Activated CD8-positive, alpha-beta memory T cell treated with anti-CD3 and anti-CD28 coated beads, Interleukin-2, amount 50 U/mL, for 24 hours (primary cell): Measurements from ENCODE around the gene IGF2BP3.
"Not testable (repeated sequence)": the region's sequence is repeated elsewhere in the genome, so short reads cannot be mapped to it uniquely, and the experiment has no call there.

Source experiments
- DNase-seq: peaks from one replicate; pipeline ENCODE4 v3.0.0-alpha.2; 2020; ENCODE audit errors: extremely low read depth

IGF2BP3 gene

GRCh38 chr7:23341846-23342598 lies 128.3 kb downstream of the IGF2BP3 start:
- no peak for DNase-seq

- no peak for DNase-seq
Measured at GRCh38 chr7:23338863-23339262, 131.4 kb downstream of the IGF2BP3 start.

GRCh38 chr7:23338439-23338838 lies 131.9 kb downstream of the IGF2BP3 start:
- DNase-seq, result no peak

DNA sequence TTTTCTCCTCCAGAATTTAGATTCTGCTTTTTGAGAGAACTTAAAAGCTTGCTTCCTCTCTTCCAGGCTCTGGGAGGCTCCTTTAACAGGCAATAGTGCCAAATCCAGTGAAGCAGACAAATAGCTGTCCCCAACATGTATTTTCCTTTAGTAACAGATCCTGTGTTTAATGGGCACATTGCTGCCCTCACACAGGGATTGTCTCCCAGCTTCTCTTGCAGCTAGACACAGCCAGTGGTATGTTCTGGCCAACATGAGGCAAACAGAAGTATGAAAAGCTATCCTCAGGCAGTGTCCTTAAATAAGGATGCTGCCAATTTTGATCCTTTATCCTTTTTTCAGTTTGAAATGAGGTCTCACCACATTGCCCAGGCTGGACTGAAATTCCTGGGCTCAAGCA lies 132.9 kb downstream of the IGF2BP3 start:
- no peak for DNase-seq

DNA sequence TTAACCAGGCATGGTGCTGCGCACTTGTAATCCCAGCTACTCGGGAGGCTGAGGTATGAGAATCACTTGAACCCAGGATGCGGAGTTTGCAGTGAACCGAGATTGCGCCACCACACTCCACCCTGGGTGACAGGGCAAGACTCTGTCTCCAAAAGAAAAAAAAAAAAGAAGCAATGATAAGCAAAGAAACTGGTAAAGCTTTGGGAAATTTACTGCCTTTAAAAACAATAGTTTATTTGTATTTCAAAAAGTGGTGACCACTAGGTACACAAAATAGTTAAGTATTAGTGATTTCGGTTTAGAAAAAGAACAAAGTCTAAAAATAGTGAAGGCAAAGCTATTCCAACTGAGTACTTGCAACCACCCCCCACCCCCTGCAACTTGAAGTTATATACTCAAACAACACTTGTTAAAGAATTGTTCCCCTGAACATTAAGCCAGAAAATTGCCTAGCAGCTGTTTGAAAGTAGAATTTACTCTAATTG lies 133.4 kb downstream of the IGF2BP3 start:
- no peak for DNase-seq

DNA sequence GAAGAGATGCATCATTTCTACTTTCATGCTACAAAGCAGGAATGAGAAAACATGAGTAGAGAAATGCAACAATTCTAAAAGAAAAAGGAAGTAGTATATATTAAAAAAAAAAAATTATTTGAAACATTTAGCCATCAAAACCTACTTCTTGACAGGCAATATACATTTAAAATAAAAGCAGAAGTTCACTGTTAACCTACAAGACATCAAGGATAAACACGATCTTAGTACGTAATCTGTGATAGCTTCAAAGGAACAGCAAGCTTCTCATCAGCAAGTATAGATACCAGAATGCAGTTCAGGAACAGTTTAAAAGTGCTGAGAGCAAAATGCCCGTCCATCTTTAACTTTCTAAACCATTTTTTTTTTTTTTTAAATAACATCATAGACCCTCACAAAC lies 134.2 kb downstream of the IGF2BP3 start:
- no peak for DNase-seq

GRCh38 chr7:23335621-23336020 lies 134.7 kb downstream of the IGF2BP3 start:
- no peak for DNase-seq

DNA sequence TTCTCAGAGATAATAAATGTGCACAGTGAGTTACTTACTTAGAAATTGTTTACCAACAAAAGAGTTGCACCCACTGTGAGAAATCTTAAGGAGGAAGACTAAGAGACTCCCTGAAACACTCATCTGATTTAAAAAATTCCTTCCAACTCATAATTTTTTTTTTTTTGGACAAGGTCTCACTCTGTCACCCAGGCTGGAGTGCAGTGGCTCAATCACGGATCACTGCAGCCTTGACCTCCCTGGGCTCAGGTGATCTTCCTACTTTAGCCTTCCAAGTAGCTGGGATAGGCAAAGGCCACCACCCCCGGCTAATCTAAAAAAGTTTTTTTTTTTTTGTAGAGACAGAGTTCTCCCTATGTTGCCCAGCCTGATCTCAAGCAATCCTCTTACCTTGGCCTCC lies 135.2 kb downstream of the IGF2BP3 start:
- DNase-seq, result no peak

DNA sequence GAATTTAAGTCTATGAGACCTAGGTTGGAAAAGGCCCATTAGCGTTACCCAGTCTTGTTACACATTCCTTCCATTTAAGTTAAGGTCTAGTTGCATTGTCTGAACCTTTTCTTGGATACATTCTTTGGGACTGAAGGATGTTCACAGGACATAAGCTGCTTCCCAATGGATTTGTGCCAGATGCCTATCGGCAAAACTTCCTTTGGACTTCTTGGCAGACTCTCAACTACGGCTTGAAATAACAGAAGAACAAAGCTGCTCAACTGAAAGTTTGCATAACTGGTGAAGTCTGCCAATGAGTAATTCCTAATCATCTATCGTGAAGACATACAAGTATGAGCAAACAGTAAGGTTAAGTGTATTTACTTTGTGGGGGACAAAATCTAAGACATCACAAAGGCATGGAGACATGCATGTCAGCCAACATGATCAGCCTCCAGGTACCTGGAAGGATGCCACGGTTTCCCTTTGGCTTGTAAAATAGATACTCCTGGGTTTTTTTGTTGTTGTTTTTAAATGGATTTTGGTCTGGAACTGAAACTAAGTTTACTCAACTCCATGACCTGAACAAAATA lies 135.7 kb downstream of the IGF2BP3 start:
- no peak for DNase-seq

GRCh38 chr7:23333671-23334246 lies 136.5 kb downstream of the IGF2BP3 start:
- no peak for DNase-seq

DNA sequence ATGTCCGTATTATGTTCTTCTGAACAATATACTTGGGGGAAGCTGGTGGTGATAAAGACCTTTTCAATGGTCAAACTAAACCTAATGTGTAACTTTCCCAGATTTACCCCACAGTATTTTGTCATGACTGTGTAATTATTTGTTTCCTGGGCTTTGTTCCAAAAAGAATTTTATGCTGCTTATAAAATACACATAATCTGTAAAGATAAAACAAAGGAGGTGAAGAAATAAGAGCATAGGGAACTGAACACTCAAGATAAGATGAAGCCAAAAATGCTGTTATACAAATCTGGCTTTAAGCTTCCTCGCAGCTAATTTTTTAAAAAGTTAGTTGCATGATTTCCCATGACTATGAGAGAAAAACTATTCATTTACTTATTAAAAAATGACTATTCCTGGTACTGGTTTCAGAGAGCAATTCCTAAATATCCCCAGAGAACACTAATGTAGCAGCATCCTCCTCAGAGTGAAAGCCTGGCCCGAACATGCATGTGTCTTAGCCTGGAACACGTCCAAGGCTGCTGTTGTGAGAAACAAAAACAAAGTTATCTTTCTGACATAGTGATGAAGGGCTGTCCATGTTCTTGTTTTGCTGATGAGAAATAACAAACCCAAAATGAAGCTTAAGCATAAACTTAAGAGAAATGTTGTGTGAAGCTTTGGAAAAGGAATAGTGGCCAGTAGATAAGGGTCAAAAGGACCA lies 137.2 kb downstream of the IGF2BP3 start:
- no peak for DNase-seq

GRCh38 chr7:23332193-23332592 lies 138.1 kb downstream of the IGF2BP3 start:
- no peak for DNase-seq

- no peak for DNase-seq
Measured at GRCh38 chr7:23331132-23331531, 139.2 kb downstream of the IGF2BP3 start.

DNA sequence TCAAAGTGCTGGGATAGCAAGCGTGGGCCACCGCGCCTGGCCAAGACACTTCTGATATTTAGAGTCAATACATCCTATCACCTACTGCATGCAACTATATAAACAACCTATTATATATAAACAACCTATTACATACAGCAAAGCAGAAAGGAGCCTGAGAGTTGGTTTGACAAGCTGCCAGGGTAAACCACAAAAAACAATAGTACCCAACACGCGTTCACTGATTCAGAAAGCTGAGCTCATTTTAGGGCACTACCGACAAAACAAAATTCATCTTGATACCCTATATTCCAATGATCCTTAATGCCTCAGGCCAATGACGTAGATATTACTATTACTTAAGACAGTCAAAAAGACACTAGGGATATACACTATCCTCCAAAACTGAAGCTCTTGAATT lies 154.9 kb downstream of the IGF2BP3 start:
- no peak for DNase-seq

- not testable (repeated sequence) for DNase-seq
Measured at GRCh38 chr7:23312141-23312540, 158.2 kb downstream of the IGF2BP3 start.

DNA sequence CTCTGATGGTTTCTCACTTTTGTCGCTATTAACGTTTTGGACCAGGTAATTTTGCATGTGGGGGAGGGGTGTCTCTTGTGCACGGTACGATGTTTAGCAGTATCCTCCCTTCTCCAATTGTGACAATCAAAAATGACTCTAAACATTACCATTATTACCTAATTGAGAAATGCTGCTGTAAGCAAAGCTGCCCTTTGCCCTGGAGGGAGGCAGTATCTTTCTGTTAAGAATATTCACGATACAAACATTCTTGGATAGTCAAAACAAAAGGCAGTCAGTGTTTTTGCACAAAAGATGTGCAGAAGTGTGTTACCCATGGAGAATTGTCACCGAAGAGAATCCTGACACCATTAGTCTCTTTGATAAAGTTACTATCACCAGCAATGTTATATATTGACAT lies 161.5 kb downstream of the IGF2BP3 start:
- no peak for DNase-seq

DNA sequence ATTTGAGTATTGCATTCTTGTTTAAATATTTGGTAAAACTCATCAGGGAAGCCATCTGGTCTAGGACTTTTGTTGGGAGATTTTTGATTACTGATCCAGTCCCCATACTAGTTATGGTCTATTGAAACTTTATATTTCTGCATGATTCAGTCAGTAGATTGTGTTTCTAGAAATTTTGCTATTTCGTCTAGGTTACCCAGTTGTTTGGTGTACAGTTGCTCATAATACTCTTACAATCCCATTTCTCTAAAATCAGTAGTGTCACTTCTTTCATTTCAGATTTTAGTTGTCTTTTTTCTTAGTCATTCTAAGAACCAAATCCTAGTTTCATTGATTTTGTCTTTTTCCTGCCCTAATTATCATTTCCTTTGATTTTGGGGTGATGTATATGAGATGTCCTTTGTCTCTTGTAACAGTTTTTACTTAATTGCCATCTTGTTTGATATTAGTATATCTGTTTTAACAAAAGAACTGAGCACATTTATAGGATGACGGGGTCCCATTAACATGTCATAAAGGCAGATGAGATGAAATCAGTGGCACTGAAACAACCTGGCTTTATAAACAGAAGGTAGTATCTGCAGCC lies 163.3 kb downstream of the IGF2BP3 start:
- DNase-seq, result no peak

DNA sequence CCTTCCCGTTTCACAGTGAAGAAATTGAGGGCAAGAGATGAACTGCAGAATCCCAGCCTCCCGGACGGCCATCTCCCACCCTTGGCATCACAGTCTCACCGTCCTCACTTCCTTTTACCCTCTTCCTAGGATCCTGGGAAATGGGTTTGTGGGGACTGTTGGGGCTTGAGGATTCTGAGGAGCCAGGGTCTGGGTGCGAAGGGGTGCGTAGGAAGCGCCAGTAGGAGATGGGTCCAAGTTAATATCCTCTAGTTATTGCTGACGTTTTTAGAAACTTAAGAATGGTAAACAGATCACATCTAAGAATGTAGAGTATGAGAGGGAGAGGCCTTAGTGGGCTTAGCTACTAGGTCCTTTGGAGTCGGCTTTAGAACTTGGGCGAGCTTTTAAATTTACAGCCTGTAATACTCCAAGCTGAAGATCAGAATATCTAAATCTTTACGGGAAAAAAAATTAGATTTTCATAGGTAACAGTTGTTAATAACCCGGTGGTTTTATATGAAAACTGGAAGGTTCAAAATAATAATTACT lies 170.5 kb downstream of the IGF2BP3 start:
- DNase-seq, result no peak

- peak; percentile 90 for DNase-seq
Measured at GRCh38 chr7:23298885-23299769, 171.2 kb downstream of the IGF2BP3 start, which contains the start of gene MALSU1. MALSU1 (plus strand) TSS chr7:23299339; CDS start chr7:23299353, 14 bp downstream.

GRCh38 chr7:23298141-23298881 lies 172.0 kb downstream of the IGF2BP3 start:
- DNase-seq, result no peak
